ENCODE data around the gene FIP1L1.
"Not testable (repeated sequence)": the region's sequence is repeated elsewhere in the genome, so short reads cannot be mapped to it uniquely, and the experiment has no call there.

FIP1L1 gene

DNA sequence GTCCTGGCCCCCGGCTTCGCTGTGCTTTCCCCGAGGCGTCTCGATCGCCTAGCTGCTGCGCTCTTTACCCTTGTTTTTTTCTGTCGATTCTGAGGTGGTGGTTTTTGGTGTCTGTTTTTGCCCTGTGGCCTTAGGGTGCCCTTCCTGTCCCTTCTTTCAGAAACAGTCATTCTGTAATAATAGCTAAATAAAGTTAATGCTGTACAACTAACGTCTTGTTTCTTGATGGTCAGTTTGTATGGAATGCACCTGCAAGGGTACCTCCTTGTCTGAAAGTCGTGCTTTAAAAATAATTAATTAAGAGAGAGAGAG lies 686 bp downstream of the FIP1L1 start:
- DNase-seq = no peak

DNA sequence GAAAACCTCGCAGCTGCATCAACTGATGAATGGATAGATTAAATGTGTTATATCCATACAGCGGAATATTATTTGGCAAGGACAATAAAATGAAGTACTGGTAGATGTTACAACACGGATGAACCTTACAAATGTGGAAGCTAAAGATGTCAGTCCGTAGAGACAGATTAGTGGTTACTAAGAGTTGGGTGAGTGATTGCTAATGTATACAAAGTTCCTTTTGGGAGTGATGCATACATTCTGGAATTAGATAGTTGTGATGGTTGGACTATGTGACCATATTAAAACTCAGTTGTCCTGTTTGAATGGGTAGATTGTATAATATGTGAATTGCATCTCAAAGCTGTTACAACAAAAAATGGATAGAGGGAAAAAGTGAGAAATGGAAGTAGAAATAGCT lies 2.8 kb downstream of the FIP1L1 start:
- no peak for DNase-seq

DNA sequence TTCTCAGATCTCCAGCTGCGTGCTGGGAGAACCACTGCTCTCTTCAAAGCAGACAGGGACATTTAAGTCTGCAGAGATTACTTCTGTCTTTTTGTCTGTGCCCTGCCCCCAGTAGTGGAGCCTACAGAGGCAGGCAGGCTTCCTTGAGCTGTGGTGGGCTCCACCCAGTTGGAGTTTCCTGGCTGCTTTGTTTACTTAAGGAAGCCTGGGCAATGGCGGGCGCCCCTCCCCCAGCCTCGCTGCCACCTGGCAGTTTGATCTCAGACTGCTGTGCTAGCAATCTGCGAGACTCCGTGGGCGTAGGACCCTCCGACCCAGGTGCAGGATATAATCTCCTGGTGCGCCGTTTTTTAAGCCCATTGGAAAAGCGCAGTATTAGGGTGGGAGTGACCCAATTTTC lies 32.0 kb downstream of the FIP1L1 start:
- DNase-seq = not testable (repeated sequence)

DNA sequence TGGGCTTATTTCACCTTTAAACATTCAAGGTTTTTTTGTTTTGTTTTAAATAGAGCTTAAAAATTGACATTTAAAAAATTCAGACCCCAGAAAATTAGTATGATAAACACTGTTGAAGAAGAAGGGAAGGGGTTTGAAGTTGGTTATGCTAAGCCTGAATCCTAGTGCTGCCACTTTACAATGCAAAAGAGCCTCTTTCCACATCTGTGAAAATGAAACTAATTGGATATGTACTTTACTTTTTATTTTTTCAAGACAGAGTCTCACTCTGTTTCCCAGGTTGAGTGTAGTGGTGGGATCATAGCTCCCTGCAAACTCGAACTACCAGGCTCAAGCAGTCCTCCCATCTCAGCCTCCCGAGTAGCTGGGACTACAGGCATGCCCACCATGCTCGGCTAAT lies 41.8 kb downstream of the FIP1L1 start:
- DNase-seq = no peak

DNA sequence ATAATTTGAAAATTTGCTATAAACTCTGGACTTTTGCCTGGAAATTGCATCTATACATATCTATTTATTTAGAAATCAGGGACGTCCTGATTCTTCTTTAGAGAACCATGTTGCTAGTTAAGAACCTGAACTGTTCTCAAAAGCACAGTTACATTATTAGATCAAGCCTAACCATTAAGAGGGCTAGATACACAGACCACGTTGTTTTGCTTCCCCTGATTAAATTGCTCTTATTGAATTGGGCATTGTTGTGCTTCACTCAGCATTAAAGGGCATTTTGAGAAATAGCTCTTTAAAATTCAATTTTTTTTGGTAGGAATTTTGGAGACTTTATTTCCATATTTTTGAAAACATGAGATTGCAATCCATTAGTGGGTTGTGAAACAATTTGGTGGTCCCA lies 44.4 kb downstream of the FIP1L1 start:
- no peak for DNase-seq

DNA sequence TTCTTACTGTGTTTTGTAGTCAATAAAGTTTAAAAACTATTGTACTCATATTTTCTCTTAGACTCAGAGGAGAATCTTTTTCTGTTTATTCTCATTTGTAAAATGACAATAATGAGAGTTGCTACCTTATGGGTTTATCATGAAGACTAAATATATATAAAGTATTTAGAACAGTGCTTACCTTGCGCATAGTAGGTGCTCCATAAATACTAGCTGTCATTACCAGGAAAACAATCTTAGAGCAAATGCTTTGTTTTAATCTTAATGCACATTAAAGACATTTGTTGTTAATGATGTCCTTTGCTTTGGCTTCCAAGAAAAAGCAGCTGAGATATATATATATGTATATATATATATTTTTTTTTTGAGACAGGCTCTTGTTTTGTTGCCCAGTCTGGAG lies 44.9 kb downstream of the FIP1L1 start:
- DNase-seq = no peak

DNA sequence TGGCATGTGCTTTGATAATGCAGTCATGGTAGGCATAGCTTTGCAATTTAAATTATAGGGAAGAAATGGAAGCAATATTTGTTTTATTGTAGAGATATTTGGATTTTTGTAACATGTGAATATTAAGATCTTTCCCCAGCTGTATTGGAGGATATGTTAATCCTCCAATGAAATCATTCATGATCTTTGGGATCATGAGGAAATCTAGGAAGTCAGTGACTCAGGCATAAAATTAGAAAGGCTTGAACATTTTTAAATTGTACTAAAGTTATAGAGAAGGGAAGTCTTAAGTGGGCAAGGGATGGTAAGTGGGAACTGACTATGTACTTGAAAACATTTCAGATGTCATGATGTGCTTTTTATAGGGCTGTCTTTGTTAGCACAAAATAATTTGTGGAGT lies 46.8 kb downstream of the FIP1L1 start:
- DNase-seq = no peak

DNA sequence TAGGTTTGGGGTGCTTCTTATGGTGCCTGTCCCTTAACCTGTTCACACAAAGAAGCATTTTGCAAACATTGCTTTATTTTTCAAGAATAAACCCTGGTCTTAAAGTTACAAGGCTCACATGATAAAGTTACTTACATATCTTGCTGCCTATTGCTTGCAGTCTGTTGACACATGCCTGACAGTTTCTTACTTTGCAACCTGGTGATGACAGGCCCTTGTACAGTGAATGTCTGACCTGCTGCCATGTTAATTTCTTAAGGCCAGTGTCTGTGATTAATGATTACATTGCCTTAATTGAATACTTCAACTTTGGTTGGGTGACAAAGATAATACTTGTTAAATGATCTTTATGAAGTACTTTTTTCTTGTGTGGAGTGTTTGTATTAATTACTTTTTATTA lies 49.9 kb downstream of the FIP1L1 start:
- DNase-seq = no peak

DNA sequence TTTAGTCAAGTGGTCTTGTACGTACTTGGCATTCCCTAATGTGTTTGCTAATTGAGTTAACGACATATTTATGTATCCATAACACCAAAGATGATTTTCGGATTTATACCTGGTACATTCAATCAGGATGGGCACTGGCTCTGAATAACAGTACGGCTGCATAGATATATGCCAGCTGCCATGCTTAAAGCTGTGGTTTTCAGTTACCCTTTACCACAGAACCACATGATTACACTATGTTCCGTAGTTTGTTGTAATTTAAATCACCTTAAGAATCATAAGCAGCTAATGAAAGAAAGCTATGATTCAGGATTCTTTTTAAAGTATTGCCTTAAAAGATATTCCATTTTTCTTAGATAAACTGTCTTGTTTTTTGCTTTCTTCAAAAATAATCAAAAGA lies 53.6 kb downstream of the FIP1L1 start:
- DNase-seq = no peak

DNA sequence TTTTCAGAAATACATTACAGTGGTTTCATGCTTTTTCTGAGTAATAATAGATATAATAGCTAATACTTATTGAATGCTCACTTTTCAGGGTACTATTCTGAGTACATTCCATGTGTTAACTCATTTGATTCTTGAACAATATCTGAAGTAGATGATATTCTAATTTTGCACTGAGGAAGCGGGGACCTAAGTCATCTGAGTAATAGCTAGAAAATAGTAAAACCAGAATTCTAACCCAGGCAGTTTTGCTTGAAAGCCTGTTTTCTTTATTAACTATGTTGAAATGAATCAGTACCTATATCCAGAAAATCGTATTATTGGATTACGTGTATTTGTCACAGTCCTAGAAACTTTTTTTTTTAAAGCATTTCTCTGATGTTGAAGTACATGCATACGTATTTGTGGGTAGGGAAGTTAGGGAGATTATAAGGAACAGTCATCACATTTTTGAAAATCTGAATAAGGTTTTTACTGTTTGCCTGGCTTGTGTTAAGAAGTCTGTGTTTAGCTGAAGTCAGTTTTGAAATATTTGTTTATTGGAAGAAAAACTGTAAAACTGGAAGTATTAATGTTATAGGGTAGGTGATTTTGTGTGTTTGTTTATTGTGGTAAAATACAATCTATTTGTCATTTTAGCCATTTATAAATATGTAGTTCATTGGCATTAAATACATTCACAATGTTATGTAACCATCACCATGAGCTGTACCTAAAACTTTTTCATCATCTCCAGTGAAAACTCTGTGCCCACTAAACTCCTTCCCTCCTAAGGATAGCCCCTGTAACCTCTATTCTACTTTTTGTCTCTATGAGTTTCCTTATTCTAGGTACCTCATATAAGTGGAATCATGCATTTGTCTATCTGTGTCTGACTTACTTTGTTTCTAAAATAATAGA lies 55.3 kb downstream of the FIP1L1 start:
- DNase-seq = no peak

DNA sequence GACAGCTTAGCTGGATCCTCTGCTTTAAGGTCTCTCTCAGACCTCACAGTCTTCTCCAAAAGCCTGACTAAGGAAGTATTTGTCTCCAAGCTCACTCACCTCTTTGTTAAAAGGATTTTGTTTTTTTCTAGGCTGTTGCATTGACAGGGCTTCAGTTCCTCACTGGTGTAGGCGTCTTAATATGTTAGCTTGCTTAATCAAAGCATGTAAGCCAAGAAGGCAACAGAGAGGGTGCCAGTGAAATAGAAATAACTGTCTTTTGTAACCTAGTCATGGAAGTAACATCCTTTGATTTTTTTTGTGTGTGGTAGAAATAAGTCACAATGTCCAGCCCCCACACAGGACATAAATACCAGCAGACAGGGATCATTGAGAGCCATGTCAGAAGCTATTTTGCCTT lies 58.8 kb downstream of the FIP1L1 start:
- no peak for DNase-seq

DNA sequence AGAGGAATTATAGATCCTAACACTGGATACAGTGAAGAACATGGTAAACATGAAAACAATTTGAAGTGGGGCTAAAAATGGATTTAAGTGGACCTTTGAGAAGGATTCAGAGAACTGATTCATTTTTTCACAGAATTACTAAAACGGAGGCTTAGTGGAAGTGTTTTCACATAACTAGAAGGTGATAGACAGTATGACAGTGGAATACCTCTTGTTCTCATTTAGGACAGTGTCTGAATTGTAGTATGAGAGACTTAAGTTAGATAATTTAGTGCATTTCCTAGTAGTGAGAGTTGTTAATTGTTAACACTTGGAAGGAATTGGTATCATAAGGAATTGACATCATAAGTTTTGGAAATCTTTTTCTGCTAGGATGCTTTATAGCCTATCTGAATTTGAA lies 64.1 kb downstream of the FIP1L1 start:
- DNase-seq = no peak

DNA sequence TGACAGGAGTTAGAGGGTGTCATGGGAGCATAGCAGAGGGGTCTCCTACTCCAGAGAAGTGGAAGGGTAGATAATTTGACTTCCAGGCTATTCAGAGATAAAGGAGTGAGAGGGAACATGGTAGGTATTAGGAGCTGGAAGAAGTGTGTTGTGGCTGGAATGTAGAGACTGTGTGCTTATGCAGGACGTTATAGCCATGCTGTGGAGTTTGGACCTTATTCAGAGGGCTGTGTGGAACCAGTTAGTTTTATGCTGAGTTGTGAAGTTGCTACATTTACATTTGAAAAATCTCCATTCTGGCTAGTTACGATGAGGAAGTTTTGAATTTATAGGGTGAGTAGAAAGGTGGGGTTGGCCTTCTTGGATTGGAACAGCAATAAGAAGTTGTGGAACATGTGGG lies 67.5 kb downstream of the FIP1L1 start:
- DNase-seq = no peak

DNA sequence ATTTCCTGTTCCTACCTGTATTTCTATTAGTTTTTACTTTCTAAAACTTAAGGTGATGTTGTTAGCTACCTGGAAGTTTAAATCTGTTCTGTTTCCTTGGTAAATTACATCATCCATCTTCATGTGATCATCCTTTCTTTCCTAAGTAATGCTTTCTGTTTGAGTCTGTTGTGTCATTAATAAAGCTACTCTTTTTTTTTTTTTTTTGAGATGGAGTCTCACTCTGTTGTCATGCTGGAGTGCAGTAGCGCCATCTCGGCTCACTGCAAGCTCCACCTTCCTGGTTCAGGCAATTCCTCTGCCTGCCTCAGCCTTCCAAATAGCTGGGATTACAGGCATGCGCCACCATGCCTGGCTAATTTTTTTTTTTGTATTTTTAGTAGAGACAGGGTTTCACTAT lies 73.3 kb downstream of the FIP1L1 start:
- no peak for DNase-seq

DNA sequence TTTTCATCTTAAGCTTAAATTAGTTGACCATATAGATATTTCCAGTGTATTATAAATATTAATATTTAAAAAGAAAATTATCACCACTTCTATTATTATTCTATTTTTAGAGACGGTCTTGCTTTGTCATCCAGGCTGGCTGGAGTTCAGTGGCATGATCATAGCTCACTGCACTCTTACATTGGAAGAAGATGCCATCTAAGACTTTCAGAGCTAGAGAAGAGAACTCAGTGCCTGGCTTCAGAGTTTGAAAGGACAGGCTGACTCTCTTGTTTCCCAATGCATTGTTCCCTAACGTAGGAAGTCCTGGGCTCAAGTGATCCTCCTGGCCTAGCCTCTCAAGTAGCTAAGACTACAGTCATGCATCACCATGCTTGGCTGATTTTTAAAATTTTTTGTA lies 75.9 kb downstream of the FIP1L1 start:
- no peak for DNase-seq

DNA sequence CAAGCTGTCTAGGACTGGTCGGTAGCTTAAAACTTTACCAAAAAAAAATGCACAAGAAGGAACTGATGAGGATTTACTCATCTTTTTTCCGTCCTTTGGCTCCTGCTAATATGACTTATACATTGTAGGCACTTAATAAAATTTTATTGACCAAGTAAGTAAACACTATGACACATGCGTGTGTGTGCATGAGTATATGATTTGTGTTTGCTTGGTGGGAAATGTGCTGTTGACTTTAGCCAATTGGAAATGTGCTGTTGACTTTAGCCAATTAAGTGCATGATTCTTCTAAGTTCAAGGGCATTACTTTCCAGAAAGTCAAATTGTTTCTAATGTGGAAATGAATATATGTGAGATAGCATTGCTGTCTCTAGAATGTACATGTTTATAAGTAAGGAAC lies 78.3 kb downstream of the FIP1L1 start:
- no peak for DNase-seq

DNA sequence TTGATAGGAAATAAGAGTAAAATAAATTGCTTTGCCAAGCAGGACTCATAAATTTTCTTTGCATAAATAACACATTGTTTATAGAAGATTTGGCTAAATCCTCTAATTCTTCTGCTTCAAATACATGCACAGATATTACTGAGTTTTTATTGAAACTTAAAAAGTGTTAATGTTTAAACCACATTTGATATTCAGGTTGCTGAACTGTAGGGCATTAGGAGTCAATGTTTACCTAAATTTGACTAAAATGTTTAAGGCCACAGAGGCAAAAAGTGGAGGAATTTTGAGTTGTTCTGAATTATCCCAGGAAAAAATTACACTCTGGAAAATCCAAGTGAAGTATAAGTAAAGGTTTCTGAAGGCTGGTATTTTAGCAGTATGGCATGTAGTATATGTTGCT lies 78.7 kb downstream of the FIP1L1 start:
- no peak for DNase-seq

DNA sequence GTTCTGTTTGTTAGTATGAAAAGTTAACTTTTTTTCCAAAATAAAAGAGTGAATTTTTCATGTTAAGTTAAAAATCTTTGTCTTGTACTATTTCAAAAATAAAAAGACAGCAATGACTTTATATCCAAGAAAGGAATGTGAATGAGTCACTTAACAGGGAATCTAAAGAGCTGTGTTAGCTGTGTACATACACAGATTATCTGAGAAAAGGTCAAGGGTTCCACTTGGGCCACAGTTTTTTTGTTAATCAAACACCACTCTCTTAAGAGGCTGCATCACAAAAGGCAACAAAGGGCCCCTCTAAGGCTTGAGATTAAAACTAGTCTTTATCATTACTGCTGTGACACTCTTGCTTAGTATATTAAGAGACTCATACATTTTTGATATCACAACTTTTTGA lies 82.1 kb downstream of the FIP1L1 start:
- DNase-seq = no peak

DNA sequence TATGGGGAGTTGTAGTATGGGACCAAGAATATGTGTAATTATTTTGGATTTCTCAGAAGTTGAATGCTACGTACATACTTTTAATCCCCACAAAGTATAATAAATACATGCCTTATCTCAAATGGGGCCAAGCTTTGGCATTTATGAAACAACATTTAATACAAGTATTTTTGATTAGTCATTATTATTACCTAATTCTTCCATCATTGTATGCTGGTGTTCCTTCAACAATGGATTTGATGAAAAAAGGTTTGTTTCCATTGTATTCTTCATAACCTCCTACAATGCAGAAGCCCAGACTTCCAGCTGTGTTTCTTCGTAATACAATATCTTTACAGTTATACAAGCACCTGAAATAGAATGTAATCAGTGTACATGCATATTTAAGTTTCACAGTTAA lies 83.8 kb downstream of the FIP1L1 start:
- no peak for DNase-seq

DNA sequence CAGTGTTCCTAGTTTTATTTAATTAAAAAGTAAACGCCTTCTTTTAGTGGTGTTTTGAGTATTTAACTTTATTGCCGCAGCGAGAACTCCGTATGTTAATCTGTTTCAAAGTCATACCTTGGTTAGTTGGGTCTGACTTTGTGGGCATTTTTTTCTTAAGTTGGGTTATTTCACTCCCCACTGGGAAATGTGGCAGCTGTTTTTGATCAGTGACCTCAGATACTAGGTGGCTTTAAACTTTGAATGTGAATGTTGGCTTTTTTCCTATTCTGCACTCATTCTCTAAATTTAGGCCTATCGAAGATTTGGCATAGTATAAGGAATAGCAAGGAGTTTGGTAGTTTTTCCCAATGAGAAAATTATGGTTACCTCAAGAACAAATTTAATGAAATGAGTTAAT lies 85.9 kb downstream of the FIP1L1 start:
- DNase-seq = no peak

DNA sequence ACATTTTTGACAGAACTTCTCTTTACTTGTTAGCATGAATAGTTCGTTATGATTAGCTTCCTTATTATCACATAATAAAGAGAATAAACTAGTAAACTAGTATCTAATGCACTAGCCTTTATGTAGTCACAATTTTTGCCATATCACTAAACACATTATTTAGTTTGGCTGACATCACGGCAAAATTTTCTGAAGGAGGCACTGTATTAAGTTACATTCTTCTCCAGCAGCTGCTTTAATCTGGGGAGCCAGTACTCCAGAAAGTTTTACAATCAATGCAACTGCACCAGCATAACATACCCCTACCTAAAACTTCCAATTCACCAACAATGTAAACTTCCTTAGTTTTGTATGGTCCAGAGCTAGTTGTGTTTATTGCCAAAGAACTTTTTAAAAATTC lies 87.8 kb downstream of the FIP1L1 start:
- no peak for DNase-seq

DNA sequence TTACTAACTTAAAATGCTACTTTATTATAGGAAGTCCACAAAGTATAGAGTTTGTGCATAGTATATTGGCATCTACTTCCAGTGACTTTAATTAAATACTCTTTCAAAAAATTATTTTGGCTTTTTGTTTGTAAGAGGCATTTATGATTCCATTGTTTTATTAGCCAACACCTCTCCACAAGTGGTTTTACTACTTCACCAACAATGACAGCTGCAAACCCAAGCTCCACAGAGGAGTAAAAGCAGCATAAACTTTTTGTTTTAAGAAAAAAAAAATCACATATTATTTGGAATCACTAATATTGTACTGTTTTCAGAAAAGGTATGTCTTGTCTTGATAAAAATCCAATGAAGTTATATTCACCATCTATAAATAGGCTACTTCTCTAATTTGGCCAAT lies 88.5 kb downstream of the FIP1L1 start:
- no peak for DNase-seq

DNA sequence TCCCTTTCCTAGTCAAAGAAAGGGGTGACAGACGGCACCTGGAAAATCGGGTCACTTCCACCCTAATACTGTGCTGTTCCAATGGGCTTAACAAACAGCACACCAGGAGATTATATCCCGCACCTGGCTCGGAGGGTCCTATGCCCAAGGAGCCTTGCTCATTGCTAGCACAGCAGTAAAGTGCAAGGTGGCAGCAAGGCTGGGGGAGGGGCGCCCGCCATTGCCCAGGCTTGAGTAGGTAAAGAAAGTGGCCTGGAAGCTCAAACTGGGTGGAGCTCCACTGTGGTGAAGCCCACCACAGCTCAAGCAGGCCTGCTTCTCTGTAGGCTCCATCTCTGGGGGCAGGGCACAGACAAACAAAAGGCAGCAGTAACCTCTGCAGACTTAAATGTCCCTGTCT lies 89.1 kb downstream of the FIP1L1 start:
- DNase-seq = not testable (repeated sequence)

DNA sequence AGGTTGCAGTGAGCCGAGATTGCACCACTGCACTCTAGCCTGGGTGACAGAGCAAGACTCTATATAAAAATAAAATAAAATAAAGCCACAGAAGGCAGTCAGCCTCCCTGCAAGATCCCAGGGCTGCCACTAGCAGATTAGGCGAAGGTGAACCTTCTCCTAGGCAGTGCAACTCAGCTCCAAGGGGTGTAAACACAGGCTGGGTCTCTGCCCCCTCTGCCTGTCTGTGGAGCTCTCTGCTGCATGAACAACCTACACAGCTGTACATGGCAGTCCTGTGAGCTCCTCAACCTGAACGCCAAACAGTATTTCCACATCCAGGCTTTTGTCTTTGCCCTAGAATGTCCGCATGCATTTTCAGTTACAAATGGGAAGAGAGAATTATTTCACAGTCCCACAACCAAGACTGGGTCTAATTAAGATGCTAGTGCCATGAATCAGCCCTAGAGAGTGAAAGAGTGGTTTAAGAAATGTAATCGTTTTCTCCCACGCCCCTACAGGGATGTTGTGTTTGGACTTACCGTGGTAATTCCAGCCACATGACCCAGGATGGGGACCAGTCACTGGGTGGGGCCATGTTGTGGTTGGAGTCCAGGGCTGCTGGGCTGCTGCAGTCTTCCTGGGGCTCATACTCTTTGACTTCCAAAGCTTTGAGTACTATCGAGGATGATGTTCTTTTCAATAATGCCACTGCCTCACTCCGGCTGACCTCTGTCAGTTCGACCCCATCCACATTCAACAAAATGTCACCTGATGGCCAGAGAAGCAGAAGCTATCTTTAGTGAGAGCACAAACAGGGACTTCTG lies 99.0 kb downstream of the FIP1L1 start:
- no peak for DNase-seq

Measured in activated CD4-positive, CD25-positive, alpha-beta regulatory T cell treated with anti-CD3 and anti-CD28 coated beads, Interleukin-2, amount 50 U/mL, for 72 hours (primary cell).